H9 (cell line): ENCODE results near the gene ENOPH1. TPM values are rescaled to one million over a fixed set of nuclear protein-coding genes. Genes with fewer than 3 reads are reported as not detected.
A peak's percentile ranks its signal among the peaks of the same experiment; 100 is the strongest.

Source experiments
- DNase-seq: peaks from one replicate; pipeline ENCODE4 v3.0.0-alpha.2; 2017
- H2AFZ ChIP-seq: one replicate; pipeline ENCODE4 v1.6.1; 2013; ENCODE audit warnings: mild to moderate bottlenecking, low read length, control low read depth, moderate library complexity
- H2AK5ac ChIP-seq: 2 replicates; pipeline ENCODE4 v1.6.1; 2013; ENCODE audit warnings: low read length, control low read depth, mixed read lengths; ENCODE audit not compliant: insufficient read length
- H2BK120ac ChIP-seq: one replicate; pipeline ENCODE4 v1.6.1; 2013; ENCODE audit warnings: low read depth, mild to moderate bottlenecking, low read length, control low read depth, inconsistent platforms; ENCODE audit not compliant: poor library complexity, severe bottlenecking
- H2BK12ac ChIP-seq: 2 replicates; pipeline ENCODE4 v1.6.1; 2013; ENCODE audit warnings: low read length, control low read depth, mixed read lengths, low read depth; ENCODE audit not compliant: insufficient read length
- H2BK15ac ChIP-seq: 2 replicates; pipeline ENCODE4 v1.6.1; 2013; ENCODE audit warnings: low read depth, low read length, control low read depth
- H2BK20ac ChIP-seq: one replicate; pipeline ENCODE4 v1.6.1; 2013; ENCODE audit warnings: low read depth, mild to moderate bottlenecking, low read length, control low read depth, inconsistent platforms; ENCODE audit not compliant: poor library complexity, severe bottlenecking
- H2BK5ac ChIP-seq: 2 replicates; pipeline ENCODE4 v1.6.1; 2013; ENCODE audit warnings: low read length, control low read depth, mixed read lengths; ENCODE audit not compliant: insufficient read length
- H3K14ac ChIP-seq: 2 replicates; pipeline ENCODE4 v1.6.1; 2013; ENCODE audit warnings: low read length, control low read depth; ENCODE audit not compliant: insufficient read depth
- H3K18ac ChIP-seq: 2 replicates; pipeline ENCODE4 v1.6.1; 2013; ENCODE audit warnings: low read depth, mild to moderate bottlenecking, mixed read lengths, low read length, control low read depth; ENCODE audit not compliant: insufficient read length
- H3K23ac ChIP-seq: 2 replicates; pipeline ENCODE4 v1.6.1; 2013; ENCODE audit warnings: low read length, control low read depth, mixed read lengths, low read depth; ENCODE audit not compliant: insufficient read length
- H3K23me2 ChIP-seq: 2 replicates; pipeline ENCODE4 v1.6.1; 2013; ENCODE audit warnings: low read depth, mild to moderate bottlenecking, mixed read lengths, low read length, control low read depth; ENCODE audit not compliant: insufficient read length, poor library complexity, severe bottlenecking
- H3K27ac ChIP-seq: 2 replicates; pipeline ENCODE4 v1.5.1; 2013; ENCODE audit warnings: low read length, control low read depth, mixed read lengths, low read depth; ENCODE audit not compliant: insufficient read length
- H3K27me3 ChIP-seq: 2 replicates; pipeline ENCODE4 v1.6.1; 2013; ENCODE audit warnings: low read length, control low read depth, inconsistent platforms; ENCODE audit not compliant: insufficient read depth
- H3K4ac ChIP-seq: 2 replicates; pipeline ENCODE4 v1.6.1; 2013; ENCODE audit warnings: low read depth, mild to moderate bottlenecking, control low read depth, inconsistent platforms, low read length, moderate library complexity
- H3K4me1 ChIP-seq: 2 replicates; pipeline ENCODE4 v1.6.1; 2013; ENCODE audit warnings: low read length, control low read depth, inconsistent platforms; ENCODE audit not compliant: insufficient read depth
- H3K4me2 ChIP-seq: 2 replicates; pipeline ENCODE4 v1.6.1; 2013; ENCODE audit warnings: low read length, control low read depth, mixed read lengths; ENCODE audit not compliant: insufficient read length, insufficient read depth
- H3K56ac ChIP-seq: 2 replicates; pipeline ENCODE4 v1.6.1; 2013; ENCODE audit warnings: low read depth, mild to moderate bottlenecking, mixed read lengths, low read length, control low read depth; ENCODE audit not compliant: insufficient read length
- H3K79me1 ChIP-seq: 2 replicates; pipeline ENCODE4 v1.6.1; 2013; ENCODE audit warnings: low read depth, mild to moderate bottlenecking, moderate library complexity, low read length, control low read depth, inconsistent platforms; ENCODE audit not compliant: insufficient read depth, poor library complexity, severe bottlenecking
- H3K79me2 ChIP-seq: 2 replicates; pipeline ENCODE4 v1.6.1; 2013; ENCODE audit warnings: low read length, control low read depth, inconsistent platforms; ENCODE audit not compliant: insufficient read depth
- H3K9ac ChIP-seq: 2 replicates; pipeline ENCODE4 v1.6.1; 2013; ENCODE audit warnings: low read length, control low read depth, mixed read lengths; ENCODE audit not compliant: insufficient read length; ENCODE audit errors: extremely low read depth
- H3K9me3 ChIP-seq: one replicate; pipeline ENCODE4 v1.6.1; 2013; ENCODE audit warnings: low read depth, low read length, inconsistent platforms; ENCODE audit not compliant: control insufficient read depth
- H3T11ph ChIP-seq: one replicate; pipeline ENCODE4 v1.6.1; 2013; ENCODE audit warnings: mild to moderate bottlenecking, low read length, control low read depth, inconsistent platforms
- H4K20me1 ChIP-seq: one replicate; pipeline ENCODE4 v1.6.1; 2013; ENCODE audit not compliant: control insufficient read depth, insufficient read length, insufficient read depth
- H4K5ac ChIP-seq: 2 replicates; pipeline ENCODE4 v1.6.1; 2013; ENCODE audit warnings: low read depth, mild to moderate bottlenecking, mixed read lengths, low read length, control low read depth; ENCODE audit not compliant: insufficient read length
- H4K8ac ChIP-seq: replicated peaks from 2 replicates; pipeline ENCODE4 v1.6.1; 2013; ENCODE audit warnings: low read length, control low read depth, mixed read lengths, low read depth; ENCODE audit not compliant: insufficient read length
- H4K91ac ChIP-seq: 2 replicates; pipeline ENCODE4 v1.6.1; 2013; ENCODE audit warnings: low read depth, mild to moderate bottlenecking, moderate library complexity, mixed read lengths, low read length, control low read depth; ENCODE audit not compliant: insufficient read length
- H3K27ac Mint-ChIP-seq, 3 experiments: 2 replicates in 2 of 3; 3 replicates in 1 of 3; pipeline ENCODE4 v1.8.0; 2020 to 2021; ENCODE audit warnings: mixed read lengths in 3 of 3, mild to moderate bottlenecking in 1 of 3, moderate library complexity in 1 of 3
- H3K27me3 Mint-ChIP-seq: 2 replicates; pipeline ENCODE4 v1.8.0; 2021; ENCODE audit warnings: low read depth, mild to moderate bottlenecking, moderate library complexity, mixed read lengths
- H3K36me3 Mint-ChIP-seq, 3 experiments: 2 replicates in 2 of 3; 3 replicates in 1 of 3; pipeline ENCODE4 v1.8.0; 2020 to 2021; ENCODE audit warnings: low read depth in 3 of 3, mixed read lengths in 3 of 3; ENCODE audit not compliant: insufficient read depth in 1 of 3
- H3K4me1 Mint-ChIP-seq, 2 experiments: 2 replicates each; pipeline ENCODE4 v1.8.0; 2020; ENCODE audit warnings: mixed read lengths in 2 of 2
- H3K4me3 Mint-ChIP-seq, 2 experiments: 2 replicates in 1 of 2; 3 replicates in 1 of 2; pipeline ENCODE4 v1.8.0; 2020 to 2021; ENCODE audit warnings: mild to moderate bottlenecking in 2 of 2, mixed read lengths in 2 of 2, moderate library complexity in 1 of 2
- H3K9me3 Mint-ChIP-seq, 2 experiments: 2 replicates in 1 of 2; 3 replicates in 1 of 2; pipeline ENCODE4 v1.8.0; 2020; ENCODE audit warnings: mild to moderate bottlenecking in 2 of 2, mixed read lengths in 2 of 2, moderate library complexity in 1 of 2
- CTCF ChIP-seq: fragments of 200-600 bp; sonication (generic); conservative IDR thresholded peaks from 3 replicates; pipeline ENCODE4 v1.8.0; 2021; ENCODE audit warnings: antibody characterized with exemption, mild to moderate bottlenecking
- WGBS: extraction: QIAGEN DNeasy Blood & Tissue Kit; methylation state at CpG from one replicate; pipeline ENCODE4 v1.1.7; 2013; ENCODE audit warnings: missing lambda C conversion rate, low lambda C conversion rate, mixed read lengths; ENCODE audit not compliant: insufficient read length; ENCODE audit errors: extremely low coverage; 5-methylcytosine and 5-hydroxymethylcytosine counted together
- total RNA-seq: library from RNA; stranded (reverse); gene quantifications from 2 replicates; pipeline ENCODE4 v1.2.1, GENCODE V29; 2021

ENOPH1 gene
- total RNA-seq, 1 experiment from 2014 or later, result 62.4 TPM

GRCh38 chr4:82458729-82459128 is 28.3 kb downstream of the ENOPH1 start:
- Histone ChIP-seq H3K27ac (no peak overlapping the region), H3K56ac (no peak overlapping the region), H2BK15ac (no peak overlapping the region), H3K4ac (no peak overlapping the region), H4K20me1 (no peaks in the 10 kb centered on the region), H4K91ac (no peak overlapping the region), H2BK12ac (no peak overlapping the region), H2AK5ac (no peak overlapping the region), H2BK20ac (no peak overlapping the region), H3K14ac (no peak overlapping the region), H4K5ac (no peak overlapping the region), H4K8ac (no peak overlapping the region), H2AFZ (no peak overlapping the region), H2BK5ac (no peak overlapping the region), H3K79me1 (no peaks in the 10 kb centered on the region), H3K4me2 (no peak overlapping the region), H3T11ph (no peak overlapping the region), H3K9ac (no peak overlapping the region), H3K23me2 (no peaks in the 10 kb centered on the region), H3K18ac (no peak overlapping the region), H3K79me2 (no peaks in the 10 kb centered on the region), H2BK120ac (no peak overlapping the region), H3K23ac (no peak overlapping the region), H3K4me1 (no peaks in the 10 kb centered on the region), H3K27me3 (no peaks in the 10 kb centered on the region), H3K9me3 (no peaks in the 10 kb centered on the region)
- H3K36me3 Mint-ChIP-seq, result peaks cover 31 to 76% (median 66%) of the 10 kb centered on the region in 3 experiments
- no peak for DNase-seq
- no peaks in the 10 kb centered on the region for H3K9me3 Mint-ChIP-seq
- H3K27ac Mint-ChIP-seq, result peak overlapping the region in 1 of 3 experiments; percentile 13; a peak in 1 of 7 replicates
- H3K27me3 Mint-ChIP-seq, result no peaks in the 10 kb centered on the region
- no peak for TF ChIP-seq CTCF
- no peak overlapping the region for H3K4me3 Mint-ChIP-seq
- H3K4me1 Mint-ChIP-seq, result peaks cover 2% of the 10 kb centered on the region in 2 experiments
- WGBS, result no CpG with 5 or more reads among the region's 2 CpGs
